ENCODE results near the gene PRDM12. TPM values are rescaled to one million over a fixed set of nuclear protein-coding genes. Genes with fewer than 3 reads are reported as not detected.

Gene PRDM12
- total RNA-seq, 2 donors from 2014 or later, result not detected

DNA sequence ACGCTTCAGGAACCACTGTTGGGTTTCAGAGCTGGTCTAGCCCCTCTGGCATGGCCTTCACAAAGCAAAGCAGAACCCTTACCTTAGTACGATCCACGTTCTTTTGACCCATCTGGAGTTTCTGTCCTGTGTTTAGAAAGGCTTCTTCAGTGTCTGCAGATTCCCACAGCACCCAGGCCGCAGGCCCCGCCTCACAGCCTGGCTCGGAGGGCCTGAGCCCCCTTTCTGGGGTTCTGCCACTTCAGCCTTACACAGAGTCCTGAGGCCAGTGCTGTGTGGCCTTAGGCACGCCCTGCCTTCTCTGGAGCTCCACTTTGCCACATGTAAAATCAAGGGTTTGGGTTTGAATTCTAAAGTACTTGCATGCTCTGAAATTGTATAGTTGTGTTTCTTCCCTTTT is 31.6 kb upstream of the PRDM12 start:
- Histone ChIP-seq H3K27ac (no peak overlapping the region), H3K4me1 (no peaks in the 10 kb centered on the region), H3K4me3 (no peak overlapping the region), H3K36me3 (replicated peaks in 1 of 2; ENCODE audit: insufficient read depth in 1 of 2, low read depth in 2 of 2) (peaks cover 18 to 31% of the 10 kb centered on the region in 2 donors), H3K27me3 (no peaks in the 10 kb centered on the region), H3K9me3 (no peaks in the 10 kb centered on the region)
- TF ChIP-seq POLR2A (IDR thresholded peaks at IDR 0.05), result no peak
- TF ChIP-seq, protein P1, sequence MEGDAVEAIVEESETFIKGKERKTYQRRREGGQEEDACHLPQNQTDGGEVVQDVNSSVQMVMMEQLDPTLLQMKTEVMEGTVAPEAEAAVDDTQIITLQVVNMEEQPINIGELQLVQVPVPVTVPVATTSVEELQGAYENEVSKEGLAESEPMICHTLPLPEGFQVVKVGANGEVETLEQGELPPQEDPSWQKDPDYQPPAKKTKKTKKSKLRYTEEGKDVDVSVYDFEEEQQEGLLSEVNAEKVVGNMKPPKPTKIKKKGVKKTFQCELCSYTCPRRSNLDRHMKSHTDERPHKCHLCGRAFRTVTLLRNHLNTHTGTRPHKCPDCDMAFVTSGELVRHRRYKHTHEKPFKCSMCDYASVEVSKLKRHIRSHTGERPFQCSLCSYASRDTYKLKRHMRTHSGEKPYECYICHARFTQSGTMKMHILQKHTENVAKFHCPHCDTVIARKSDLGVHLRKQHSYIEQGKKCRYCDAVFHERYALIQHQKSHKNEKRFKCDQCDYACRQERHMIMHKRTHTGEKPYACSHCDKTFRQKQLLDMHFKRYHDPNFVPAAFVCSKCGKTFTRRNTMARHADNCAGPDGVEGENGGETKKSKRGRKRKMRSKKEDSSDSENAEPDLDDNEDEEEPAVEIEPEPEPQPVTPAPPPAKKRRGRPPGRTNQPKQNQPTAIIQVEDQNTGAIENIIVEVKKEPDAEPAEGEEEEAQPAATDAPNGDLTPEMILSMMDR (IDR thresholded peaks at IDR 0.05), result no peak
- intact Hi-C loops (cut with DNase I), result no loop called here
- ATAC-seq, result no peak
- no peak for DNase-seq
- 93 to 97% methylated on average over 7 of the region's 7 CpGs for WGBS, 2 donors

DNA sequence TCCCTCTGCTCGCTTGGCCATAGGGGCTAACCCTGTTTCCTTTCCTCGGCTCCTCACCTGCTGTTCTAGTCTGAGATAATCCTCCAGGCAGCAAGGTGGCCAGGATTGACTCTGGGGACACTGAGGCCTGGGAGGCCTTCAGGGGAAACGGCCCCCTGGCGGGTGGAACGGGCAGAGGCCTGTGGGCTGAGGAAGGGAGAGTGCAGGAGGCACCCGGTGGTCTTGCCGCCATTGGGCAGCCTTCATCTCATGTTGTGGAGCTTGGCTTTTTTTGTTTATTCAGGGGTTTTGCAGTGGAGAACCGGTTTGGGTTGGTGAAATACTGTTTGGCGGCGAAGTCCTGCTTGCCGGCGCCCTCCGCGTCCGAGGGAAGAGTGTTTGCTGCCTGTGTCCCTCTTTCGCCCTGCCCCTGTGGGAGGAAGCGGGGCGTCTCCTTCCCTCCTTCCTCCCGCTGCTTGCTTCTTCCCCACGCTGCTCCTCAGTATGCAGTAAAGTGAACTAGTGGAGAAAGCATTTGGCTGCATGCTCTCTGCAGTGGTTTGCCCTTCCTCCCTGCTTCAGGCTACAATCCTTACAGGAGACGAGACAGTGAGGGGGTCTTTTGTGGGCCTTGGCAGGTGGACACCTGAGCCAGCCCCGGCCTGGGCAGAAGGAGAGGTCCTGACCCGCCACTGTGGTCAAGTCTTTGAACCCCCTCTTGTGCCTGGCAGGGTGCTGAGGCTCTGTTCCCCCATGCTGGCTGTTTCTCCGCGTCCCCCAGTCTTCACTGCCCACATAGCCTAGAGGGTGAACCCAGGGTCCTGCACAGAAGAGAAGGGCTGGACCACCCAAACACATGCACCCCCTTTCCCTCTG is 30.8 kb upstream of the PRDM12 start:
- no peaks in the 10 kb centered on the region for H3K9me3 ChIP-seq
- no peak overlapping the region for H3K4me3 ChIP-seq
- WGBS, 2 donors, result 90 to 98% methylated on average over 17 to 25 of the region's 25 CpGs
- DNase-seq (no peak), ATAC-seq (no peak)
- intact Hi-C loops (cut with DNase I), result no loop called here
- peaks cover 18 to 31% of the 10 kb centered on the region in 2 donors for H3K36me3 ChIP-seq (replicated peaks in 1 of 2; ENCODE audit: insufficient read depth in 1 of 2, low read depth in 2 of 2)
- H3K4me1 ChIP-seq, result no peaks in the 10 kb centered on the region
- TF ChIP-seq, protein P1 (IDR thresholded peaks at IDR 0.05), result no peak
- TF ChIP-seq POLR2A (IDR thresholded peaks at IDR 0.05), result no peak
- H3K27ac ChIP-seq, result no peak overlapping the region
- no peaks in the 10 kb centered on the region for H3K27me3 ChIP-seq

DNA sequence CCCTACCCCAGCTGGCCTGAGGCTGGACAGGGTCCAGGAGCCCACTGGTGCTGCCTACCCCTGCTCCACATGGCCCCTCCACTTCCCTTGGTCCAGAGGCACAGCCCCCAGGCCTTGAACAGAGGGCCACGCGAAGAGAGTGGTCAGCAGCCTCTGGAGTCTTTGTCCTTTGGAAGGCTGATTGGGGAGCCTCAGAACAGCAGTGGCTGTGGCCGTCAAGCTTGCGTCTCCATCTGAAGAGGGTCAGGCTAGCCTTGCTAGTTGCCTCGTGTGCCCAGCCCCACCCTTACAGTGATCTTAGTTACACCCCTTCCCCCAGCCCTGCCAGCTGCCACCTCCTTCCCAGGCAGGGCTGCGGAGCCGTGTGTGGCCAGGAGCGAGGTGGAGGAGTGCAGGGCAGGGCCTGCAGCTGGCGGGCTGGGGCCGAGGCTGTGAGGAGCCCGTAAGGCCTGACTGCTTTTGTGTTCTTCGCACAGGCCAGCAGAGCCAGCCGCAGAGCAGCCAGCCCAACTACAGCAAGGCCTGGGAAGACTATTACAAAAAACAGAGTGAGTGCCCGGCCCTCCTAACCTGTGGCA is 30.1 kb upstream of the PRDM12 start:
- Histone ChIP-seq H3K9me3 (no peaks in the 10 kb centered on the region), H3K4me3 (no peak overlapping the region), H3K27me3 (no peaks in the 10 kb centered on the region), H3K27ac (no peak overlapping the region), H3K36me3 (replicated peaks in 1 of 2; ENCODE audit: insufficient read depth in 1 of 2, low read depth in 2 of 2) (peaks cover 18 to 31% of the 10 kb centered on the region in 2 donors), H3K4me1 (no peaks in the 10 kb centered on the region)
- ATAC-seq (no peak), DNase-seq (no peak)
- no peak for TF ChIP-seq POLR2A (IDR thresholded peaks at IDR 0.05)
- TF ChIP-seq, protein P1 (IDR thresholded peaks at IDR 0.05), result no peak
- 91% methylated on average over 14 of the region's 14 CpGs; no CpG with 5 or more reads in 1 of the 2 donors for WGBS, 2 donors
- intact Hi-C loops (cut with DNase I), result no loop called here

DNA sequence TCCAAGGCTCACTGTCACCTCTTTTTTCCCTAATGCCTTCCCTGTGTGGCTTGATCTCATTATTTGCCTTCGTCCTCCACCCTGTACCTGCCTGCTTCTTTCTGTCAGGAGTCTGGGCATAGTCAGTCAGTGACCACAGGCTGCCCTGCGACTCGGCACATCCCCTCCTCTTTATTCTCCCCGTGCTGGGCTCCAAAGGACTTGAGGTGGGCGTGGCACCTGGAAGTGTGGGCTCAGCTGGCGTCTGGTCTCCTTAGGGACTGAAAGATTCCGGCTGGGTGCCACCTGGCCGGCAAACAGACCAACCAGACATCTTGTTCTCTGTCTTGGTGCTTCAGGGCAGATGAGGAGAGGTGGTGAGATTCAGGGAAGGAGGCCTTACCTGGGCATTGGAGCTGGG is 29.6 kb upstream of the PRDM12 start:
- H3K4me3 ChIP-seq, result no peak overlapping the region
- no peaks in the 10 kb centered on the region for H3K27me3 ChIP-seq
- no peaks in the 10 kb centered on the region for H3K4me1 ChIP-seq
- no peaks in the 10 kb centered on the region for H3K9me3 ChIP-seq
- intact Hi-C loops (cut with DNase I), result no loop called here
- peaks cover 18 to 31% of the 10 kb centered on the region in 2 donors for H3K36me3 ChIP-seq (replicated peaks in 1 of 2; ENCODE audit: insufficient read depth in 1 of 2, low read depth in 2 of 2)
- no peak for TF ChIP-seq POLR2A (IDR thresholded peaks at IDR 0.05)
- TF ChIP-seq, protein P1 (IDR thresholded peaks at IDR 0.05), result no peak
- 91% methylated on average over 7 to 8 of the region's 8 CpGs for WGBS, 2 donors
- DNase-seq (no peak), ATAC-seq (no peak)
- H3K27ac ChIP-seq, result no peak overlapping the region
